Right forelimb (tissue), 1 donor: ENCODE data around the gene HELZ.
A peak's percentile ranks its signal among the peaks of the same experiment; 100 is the strongest.
"Not testable (repeated sequence)": the region's sequence is repeated elsewhere in the genome, so short reads cannot be mapped to it uniquely, and the experiment has no call there.

Experiments
- DNase-seq: peaks from one replicate; pipeline ENCODE4 v3.0.0-alpha.2; 2018

The HELZ gene

GRCh38 chr17:67138392-67138791 lies 106.6 kb downstream of the HELZ start:
- no peak for DNase-seq

GRCh38 chr17:67137860-67138259 lies 107.1 kb downstream of the HELZ start:
- no peak for DNase-seq

- DNase-seq = no peak
Measured at GRCh38 chr17:67137026-67137370, 108.0 kb downstream of the HELZ start.

- no peak for DNase-seq
Measured at GRCh38 chr17:67136191-67137025, 108.6 kb downstream of the HELZ start.

- no peak for DNase-seq
Measured at GRCh38 chr17:67133161-67133560, 111.8 kb downstream of the HELZ start.

DNA sequence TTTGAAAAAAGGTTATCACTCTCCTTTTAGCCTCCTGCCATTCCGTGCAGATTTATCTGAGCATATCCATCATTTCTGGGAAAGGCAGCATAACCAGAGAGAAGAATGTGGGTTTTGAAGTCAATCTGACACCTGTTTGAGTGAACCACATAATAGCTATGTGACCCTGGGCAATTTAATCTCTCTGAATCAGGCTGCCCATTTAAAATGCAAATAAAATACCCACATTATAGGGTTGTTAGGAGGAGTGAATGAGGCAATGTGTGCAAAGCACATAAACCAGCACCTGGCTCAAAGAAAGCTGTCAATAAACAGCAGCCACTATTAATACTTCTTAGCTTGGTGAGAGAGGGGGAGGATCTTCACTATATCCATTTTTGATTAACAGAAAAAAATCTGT lies 112.6 kb downstream of the HELZ start:
- DNase-seq = no peak

GRCh38 chr17:67130768-67131167 lies 114.2 kb downstream of the HELZ start:
- DNase-seq = no peak

DNA sequence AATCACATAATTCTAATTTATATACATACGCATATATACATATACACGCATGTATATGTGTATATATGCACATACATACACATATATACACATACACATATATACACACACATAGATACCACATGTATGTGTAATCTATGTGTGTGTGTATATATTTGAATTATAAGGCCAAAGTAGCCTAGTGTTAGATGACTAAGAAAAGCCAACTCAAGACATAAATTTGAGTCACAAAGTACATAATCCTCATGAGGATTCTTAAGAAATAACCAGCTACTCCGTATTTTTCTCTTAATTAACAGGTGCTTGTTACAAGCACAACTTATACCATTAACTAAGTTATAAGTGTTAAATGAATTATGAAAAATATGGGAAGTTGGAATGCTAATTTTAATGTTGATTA lies 115.7 kb downstream of the HELZ start:
- DNase-seq = no peak

- no peak for DNase-seq
Measured at GRCh38 chr17:67128700-67129099, 116.3 kb downstream of the HELZ start.

DNA sequence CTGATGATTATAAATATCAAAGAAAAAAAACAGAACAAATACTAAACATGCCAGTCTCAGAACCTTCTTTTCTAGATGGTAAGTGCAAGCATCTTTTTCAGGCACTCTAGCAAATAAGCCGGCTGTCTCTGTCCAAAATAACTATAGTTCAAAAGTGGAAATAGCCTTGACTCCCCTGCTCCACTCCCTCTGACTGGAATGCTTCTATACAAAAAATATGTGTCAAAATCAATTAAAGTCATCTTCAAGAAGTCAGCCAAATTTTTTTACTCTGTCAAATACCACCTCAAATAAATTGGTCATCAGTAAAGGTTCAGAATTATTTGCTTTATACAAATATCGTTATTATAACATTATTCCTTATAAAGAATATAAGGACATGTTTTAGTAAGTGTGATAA lies 117.1 kb downstream of the HELZ start:
- DNase-seq = no peak

- no peak for DNase-seq
Measured at GRCh38 chr17:67126983-67127382, 118.0 kb downstream of the HELZ start.

GRCh38 chr17:67126543-67126942 lies 118.5 kb downstream of the HELZ start:
- DNase-seq = not testable (repeated sequence)

DNA sequence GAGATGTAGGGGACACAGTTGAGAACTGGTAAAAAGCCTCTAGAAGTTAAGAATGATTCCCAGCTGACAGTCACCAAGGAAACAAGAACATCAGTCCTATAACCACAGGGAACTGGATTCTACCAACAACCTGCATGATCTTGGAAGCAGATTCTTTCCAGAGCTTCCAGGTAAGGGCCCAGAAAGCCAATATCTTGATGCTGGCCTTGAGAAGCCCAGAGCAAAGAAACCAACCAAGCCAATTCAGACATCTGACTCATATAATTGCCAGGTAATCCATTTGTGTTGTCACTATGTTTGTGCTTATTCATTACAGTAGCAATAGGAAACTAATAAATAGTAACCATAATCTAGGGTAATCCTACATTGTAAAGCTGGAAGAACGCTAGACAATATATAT lies 119.1 kb downstream of the HELZ start:
- DNase-seq = no peak

DNA sequence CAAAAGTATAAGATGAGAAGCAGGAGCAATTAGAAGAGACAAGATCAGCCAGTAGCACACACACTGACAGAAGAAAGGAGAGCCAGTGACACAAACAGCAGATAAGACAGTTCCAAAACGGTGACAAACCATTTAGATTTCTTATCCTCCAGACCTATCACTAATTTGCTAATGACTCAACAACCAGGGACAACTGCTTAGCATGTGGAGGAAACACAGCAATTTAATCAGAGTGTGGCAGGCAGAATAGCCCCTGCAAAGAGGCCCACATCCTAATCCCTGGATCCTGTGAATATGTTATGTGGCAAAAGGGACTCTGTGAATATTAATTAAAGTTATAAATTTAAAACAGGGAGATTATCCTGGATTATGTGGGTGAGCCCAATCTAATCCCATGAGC lies 119.6 kb downstream of the HELZ start:
- DNase-seq = no peak

DNA sequence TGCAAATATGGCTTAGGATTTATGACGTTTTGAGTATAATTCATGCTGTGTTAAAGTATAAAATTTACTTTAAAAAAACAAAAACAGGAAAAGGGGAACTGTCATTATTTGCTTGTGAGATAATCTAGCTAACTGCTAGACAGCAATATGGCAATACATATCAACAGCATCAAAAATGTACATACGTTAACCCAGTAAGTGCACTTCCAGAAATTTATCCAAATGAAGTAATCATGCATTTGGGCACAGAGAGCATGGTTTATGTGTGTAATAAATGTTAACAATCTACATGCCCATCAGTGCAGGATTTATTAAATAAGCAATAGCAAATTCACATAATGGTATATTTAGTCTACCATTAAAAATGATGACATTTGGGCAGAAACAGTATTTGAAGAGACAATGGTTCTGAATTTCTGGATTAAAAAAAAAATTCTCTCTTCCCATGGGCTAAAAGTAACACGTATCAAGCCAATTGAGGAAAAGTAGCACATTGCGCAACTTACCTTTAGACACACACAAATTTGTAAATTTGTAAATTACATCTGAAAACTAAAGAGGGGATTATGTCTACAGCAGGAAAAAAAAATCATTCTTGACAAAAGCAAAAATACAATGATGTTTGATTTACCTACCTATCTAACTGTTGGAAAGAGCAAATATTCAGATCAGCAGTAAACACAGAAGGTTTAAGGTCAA lies 120.4 kb downstream of the HELZ start:
- no peak for DNase-seq

GRCh38 chr17:67123699-67124098 lies 121.3 kb downstream of the HELZ start:
- DNase-seq = no peak

DNA sequence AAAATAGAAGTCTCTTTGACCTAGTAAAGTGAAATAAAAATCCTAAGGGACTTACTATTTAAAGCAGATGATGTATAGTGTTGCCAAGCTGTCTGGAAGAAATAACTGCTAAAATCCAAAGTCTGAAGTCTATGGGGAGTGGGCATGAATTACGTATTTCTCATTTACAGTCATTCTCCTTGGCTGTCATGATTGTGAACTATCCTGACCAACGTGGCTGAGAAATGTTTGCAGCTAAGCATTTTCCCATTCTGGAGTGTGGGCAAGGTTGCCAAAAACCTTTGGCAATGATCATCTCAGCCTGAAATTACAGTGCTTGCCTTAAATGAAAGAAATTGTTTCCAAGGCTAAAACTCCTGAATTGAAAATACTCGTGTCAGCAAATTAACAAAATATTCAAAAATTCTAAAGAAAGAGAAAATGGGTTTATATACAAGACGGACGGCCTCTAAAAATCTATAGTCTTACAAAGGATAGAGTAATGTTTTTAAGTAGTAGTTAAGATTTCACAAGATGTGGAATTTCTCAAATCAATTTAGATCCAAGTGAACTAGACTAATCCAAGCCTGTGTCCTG lies 123.6 kb downstream of the HELZ start:
- peak; percentile 71 for DNase-seq

DNA sequence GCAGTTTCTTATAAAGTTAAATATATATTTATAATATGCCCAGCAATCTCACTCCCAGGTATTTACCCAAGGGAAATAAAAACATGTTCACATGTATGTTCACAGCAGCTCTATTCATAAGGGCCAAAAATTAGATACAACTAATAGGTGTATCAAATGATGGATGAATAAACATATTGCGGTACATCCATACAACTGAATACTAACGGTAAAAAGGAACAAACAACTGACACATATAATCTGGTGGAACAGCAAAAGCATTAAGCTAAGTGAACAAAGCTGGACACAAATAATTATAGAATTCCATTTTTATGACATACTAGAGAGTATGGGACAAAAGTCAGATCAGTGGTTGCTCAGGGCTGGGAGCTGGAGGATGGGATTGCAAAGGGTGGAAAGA lies 125.9 kb downstream of the HELZ start:
- DNase-seq = no peak

DNA sequence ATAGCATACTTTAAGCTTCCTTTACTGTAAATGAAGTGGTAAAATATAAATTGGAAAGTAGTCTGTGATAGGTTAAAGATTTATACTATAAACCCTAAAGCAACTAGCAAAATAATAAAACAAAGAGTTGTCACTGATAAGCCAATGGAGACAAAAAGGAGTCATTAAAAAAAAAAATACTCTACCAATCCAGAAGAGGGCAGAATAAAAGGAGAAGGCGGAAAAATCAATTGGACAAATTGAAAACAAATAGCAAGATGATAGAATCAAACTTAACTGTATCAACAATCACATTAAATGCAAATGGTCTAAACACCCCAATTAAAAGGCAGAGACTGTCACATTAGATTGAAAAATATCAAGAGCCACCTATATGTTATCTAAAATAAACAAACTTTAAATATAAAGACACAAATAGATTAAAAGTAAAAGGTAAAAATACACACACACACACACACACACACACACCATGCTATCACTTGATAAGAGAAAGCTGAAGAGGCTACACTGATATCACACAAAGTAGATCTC lies 128.9 kb downstream of the HELZ start:
- no peak for DNase-seq

GRCh38 chr17:67115401-67115800 lies 129.6 kb downstream of the HELZ start:
- DNase-seq = no peak

DNA sequence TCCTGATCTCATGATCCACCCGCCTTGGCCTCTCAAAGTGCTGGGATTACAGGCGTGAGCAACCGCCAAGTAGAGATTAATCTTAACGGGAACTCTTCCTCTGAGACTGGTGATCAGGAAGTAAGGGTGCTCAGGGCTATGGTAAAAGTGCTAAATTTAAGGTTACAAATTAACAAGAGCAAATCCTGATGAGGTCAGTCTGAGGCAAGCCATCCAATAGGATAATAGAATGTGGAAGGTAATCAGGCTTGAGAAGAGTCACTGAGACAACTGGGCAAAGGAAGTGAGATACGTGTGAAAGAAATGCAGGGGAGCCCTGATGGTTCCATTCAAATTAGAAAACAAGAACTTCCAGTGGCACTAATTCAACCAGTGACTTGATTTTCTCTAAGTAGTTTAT lies 131.5 kb downstream of the HELZ start:
- no peak for DNase-seq

- no peak for DNase-seq
Measured at GRCh38 chr17:67111808-67112207, 133.2 kb downstream of the HELZ start.

- no peak for DNase-seq
Measured at GRCh38 chr17:67111327-67111726, 133.7 kb downstream of the HELZ start.

DNA sequence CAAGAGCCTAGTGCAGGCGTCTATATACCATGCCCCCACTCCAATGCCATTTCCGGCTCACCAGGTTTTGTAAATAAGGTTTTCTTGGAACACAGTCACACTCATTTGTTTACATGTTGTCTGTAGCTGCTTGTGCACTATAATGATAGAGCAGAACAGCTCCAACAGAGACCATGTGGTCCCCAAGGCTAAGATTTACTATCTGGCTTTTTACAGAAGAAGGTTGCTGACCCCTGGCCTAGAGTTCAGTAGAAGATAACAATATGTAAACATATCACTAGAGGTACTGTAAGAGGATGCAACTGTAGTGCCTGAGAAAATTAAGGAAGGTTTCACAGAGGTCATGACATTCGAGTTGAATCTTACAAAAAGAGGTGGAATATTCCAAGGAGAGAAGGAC lies 134.4 kb downstream of the HELZ start:
- no peak for DNase-seq
